Measurements from ENCODE around the gene RAD51B. TPM values are rescaled to one million over a fixed set of nuclear protein-coding genes. Genes with fewer than 3 reads are reported as not detected.
A peak's percentile ranks its signal among the peaks of the same experiment; 100 is the strongest.

RAD51B gene
- total and polyA plus RNA-seq, 9 donors = 21.6 to 70.1 (median 35.1) TPM

GRCh38 chr14:68193970-68194681 is 374.5 kb downstream of the RAD51B start:
- DNase-seq = no peak
- H3K4me3 ChIP-seq = no peak overlapping the region
- H3K9me3 ChIP-seq = no peaks in the 10 kb centered on the region
- intact Hi-C loops (cut with DNase I) = no loop called here
- 24 to 32% (median 27%) methylated on average over 3 of the region's 3 CpGs for WGBS, 3 donors
- H3K27ac ChIP-seq = peak overlapping the region in 1 of 2 donors; percentile 13
- no peaks in the 10 kb centered on the region for H3K4me1 ChIP-seq (ENCODE audit: insufficient read depth)
- H3K27me3 ChIP-seq = no peaks in the 10 kb centered on the region
- TF ChIP-seq CTCF (IDR thresholded peaks at IDR 0.05) (no peak), POLR2A (IDR thresholded peaks at IDR 0.05) (no peak), EP300 (IDR thresholded peaks at IDR 0.05) (no peak)
- H3K36me3 ChIP-seq = no peaks in the 10 kb centered on the region

DNA sequence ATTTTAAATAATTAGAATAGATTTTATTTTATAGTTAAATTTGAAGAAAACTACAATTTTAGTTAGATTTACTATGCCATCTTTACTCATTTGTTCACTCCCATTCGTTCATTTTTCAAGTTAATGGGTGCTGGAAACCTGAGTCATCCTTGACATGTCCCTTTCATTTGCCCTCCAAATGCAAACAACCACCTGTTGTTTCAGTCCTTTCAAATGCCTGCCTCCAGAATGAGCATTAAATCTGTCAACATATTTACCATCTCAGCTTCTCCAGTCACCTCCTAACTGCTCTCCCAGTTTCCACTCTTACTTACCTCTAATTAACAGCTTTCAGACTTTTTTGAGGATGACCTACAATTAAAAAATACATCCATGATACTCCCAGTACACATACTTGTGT is 375.5 kb downstream of the RAD51B start:
- no peak for DNase-seq
- 67 to 74% (median 73%) methylated on average over 1 of the region's 1 CpG for WGBS, 3 donors
- Histone ChIP-seq H3K4me1 (ENCODE audit: insufficient read depth) (peaks cover 5% of the 10 kb centered on the region), H3K9me3 (no peaks in the 10 kb centered on the region), H3K27me3 (no peaks in the 10 kb centered on the region), H3K36me3 (no peaks in the 10 kb centered on the region), H3K4me3 (no peak overlapping the region), H3K27ac (peak overlapping the region in 1 of 2 donors; percentile 13)
- TF ChIP-seq POLR2A (IDR thresholded peaks at IDR 0.05) (no peak), EP300 (IDR thresholded peaks at IDR 0.05) (no peak), CTCF (IDR thresholded peaks at IDR 0.05) (no peak)
- intact Hi-C loops (cut with DNase I) = no loop called here

- Histone ChIP-seq H3K9me3 (no peaks in the 10 kb centered on the region), H3K4me3 (no peak overlapping the region), H3K4me1 (ENCODE audit: insufficient read depth) (peaks cover 6% of the 10 kb centered on the region), H3K27ac (peak overlapping the region in 1 of 2 donors; percentile 77), H3K36me3 (no peaks in the 10 kb centered on the region), H3K27me3 (no peaks in the 10 kb centered on the region)
- 22 to 30% (median 25%) methylated on average over 3 of the region's 3 CpGs for WGBS, 3 donors
- TF ChIP-seq CTCF (IDR thresholded peaks at IDR 0.05) = no peak
- no peak for TF ChIP-seq POLR2A (IDR thresholded peaks at IDR 0.05)
- TF ChIP-seq EP300 (IDR thresholded peaks at IDR 0.05) = no peak
- intact Hi-C loops (cut with DNase I) = no loop called here
- DNase-seq = no peak
Observed at GRCh38 chr14:68198713-68199495, 379.3 kb downstream of the RAD51B start.

DNA sequence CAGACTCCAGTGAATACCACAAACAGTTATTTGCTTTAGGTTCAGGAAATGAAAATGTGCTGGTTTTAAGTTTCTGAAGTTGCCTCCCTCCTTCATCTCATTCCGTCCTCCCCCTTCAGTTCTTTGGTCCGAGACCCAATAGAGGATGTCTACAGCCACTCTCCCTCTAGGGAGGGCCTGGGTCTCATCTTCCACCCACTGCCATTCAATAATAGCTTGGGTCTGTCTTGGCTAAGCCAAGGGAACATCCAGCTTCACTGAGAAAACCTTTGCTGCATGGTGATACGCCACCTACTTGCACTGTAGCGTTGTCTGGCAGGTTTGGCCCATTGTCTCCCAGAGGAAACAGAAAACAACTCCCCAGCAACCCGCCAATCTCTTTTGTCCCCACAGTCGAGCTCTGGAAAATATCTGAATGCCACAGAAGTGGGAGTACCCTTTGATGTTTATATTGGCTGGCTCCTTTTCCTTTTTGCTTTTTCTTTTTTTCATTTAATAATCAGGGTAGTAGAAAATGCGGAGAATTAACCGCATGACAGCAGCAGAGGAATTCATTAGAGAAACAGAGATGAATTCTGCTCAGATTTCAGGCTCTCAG is 380.1 kb downstream of the RAD51B start:
- Histone ChIP-seq H3K4me3 (no peak overlapping the region), H3K4me1 (ENCODE audit: insufficient read depth) (peaks cover 6% of the 10 kb centered on the region)

More for the DNA sequence above, 380.1 kb downstream of the RAD51B start:
- TF ChIP-seq POLR2A (IDR thresholded peaks at IDR 0.05) (no peak), EP300 (IDR thresholded peaks at IDR 0.05) (no peak), CTCF (IDR thresholded peaks at IDR 0.05) (no peak)
- H3K36me3 ChIP-seq = no peaks in the 10 kb centered on the region
- H3K27me3 ChIP-seq = no peaks in the 10 kb centered on the region
- H3K27ac ChIP-seq = peak overlapping the region; percentile 61 to 77
- peak in 4 of 5 donors; percentile 38 to 51 (median 49) for DNase-seq
- 19 to 39% (median 20%) methylated on average over 8 of the region's 8 CpGs for WGBS, 3 donors
- intact Hi-C loops (cut with DNase I) = no loop called here
- no peaks in the 10 kb centered on the region for H3K9me3 ChIP-seq

Measured in ovary (tissue), 9 donors.